ENCODE data around the gene MPP4.

MPP4 gene

DNA sequence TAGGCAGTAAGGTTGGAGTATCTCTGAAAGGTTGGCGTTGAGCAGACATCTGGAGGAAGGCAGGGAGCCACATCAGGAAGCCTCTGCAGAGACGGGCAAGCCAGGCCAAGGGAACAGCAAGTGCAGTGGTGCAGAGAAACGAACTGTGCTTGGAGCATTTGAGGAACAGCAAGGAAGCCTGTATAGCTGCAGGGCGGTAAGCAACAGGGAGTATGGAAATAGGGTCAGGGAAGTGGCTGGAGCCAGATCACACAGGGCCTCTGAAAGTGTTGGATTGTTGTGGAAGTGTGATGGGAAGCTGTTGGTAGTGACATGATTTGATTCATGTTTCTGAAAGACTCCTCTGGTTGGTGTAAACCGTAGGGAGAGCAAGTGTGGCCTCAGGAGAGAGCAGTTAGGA is 41.7 kb downstream of the MPP4 start:
- Mint-ChIP-seq H3K27me3 (peaks cover 10% of the 10 kb centered on the region), H3K4me1 (no peaks in the 10 kb centered on the region), H3K27ac (no peak overlapping the region), H3K9me3 (no peaks in the 10 kb centered on the region), H3K4me3 (no peak overlapping the region), H3K36me3 (no peaks in the 10 kb centered on the region)
- ATAC-seq (ENCODE audit: low read depth) (no peak), DNase-seq (ENCODE audit: low spot score in 2 of 2) (no peak)

GRCh38 chr2:201656102-201656501 is 42.3 kb downstream of the MPP4 start:
- Mint-ChIP-seq H3K27ac (no peak overlapping the region), H3K4me3 (no peak overlapping the region), H3K4me1 (no peaks in the 10 kb centered on the region), H3K27me3 (peaks cover 10% of the 10 kb centered on the region), H3K9me3 (no peaks in the 10 kb centered on the region), H3K36me3 (no peaks in the 10 kb centered on the region)
- DNase-seq (ENCODE audit: low spot score in 2 of 2) (no peak), ATAC-seq (ENCODE audit: low read depth) (no peak)

GRCh38 chr2:201654616-201655384 is 43.6 kb downstream of the MPP4 start:
- DNase-seq (ENCODE audit: low spot score in 2 of 2) = no peak
- no peaks in the 10 kb centered on the region for H3K4me1 Mint-ChIP-seq
- H3K9me3 Mint-ChIP-seq = no peaks in the 10 kb centered on the region
- peaks cover 10% of the 10 kb centered on the region for H3K27me3 Mint-ChIP-seq
- ATAC-seq (ENCODE audit: low read depth) = no peak
- no peak overlapping the region for H3K4me3 Mint-ChIP-seq
- no peak overlapping the region for H3K27ac Mint-ChIP-seq
- H3K36me3 Mint-ChIP-seq = no peaks in the 10 kb centered on the region

- DNase-seq (ENCODE audit: low spot score in 2 of 2) (no peak), ATAC-seq (ENCODE audit: low read depth) (no peak)
- Mint-ChIP-seq H3K27me3 (peaks cover 10% of the 10 kb centered on the region), H3K4me3 (no peak overlapping the region), H3K36me3 (no peaks in the 10 kb centered on the region), H3K9me3 (no peaks in the 10 kb centered on the region), H3K4me1 (no peaks in the 10 kb centered on the region), H3K27ac (no peak overlapping the region)
Observed at GRCh38 chr2:201653221-201653620, 45.2 kb downstream of the MPP4 start.

DNA sequence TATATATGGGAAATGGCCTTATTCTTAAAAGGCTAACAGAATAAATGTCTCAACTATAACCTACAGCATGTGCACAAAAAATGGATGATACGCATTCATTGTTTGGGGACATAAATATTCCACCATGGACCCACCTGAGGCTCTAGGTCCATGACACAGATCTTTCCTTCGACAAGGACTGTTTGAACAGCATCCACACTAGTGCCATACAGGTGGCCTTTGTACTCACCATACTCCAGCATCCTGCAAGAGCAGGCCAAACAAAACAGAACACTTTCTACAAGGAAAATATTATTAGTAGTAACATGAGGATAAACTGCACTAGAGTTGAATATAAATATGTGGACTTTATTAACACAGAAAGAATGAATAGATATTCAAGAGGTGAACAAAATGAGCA is 49.0 kb downstream of the MPP4 start:
- no peak overlapping the region for H3K27ac Mint-ChIP-seq
- ATAC-seq (ENCODE audit: low read depth) (no peak), DNase-seq (ENCODE audit: low spot score in 2 of 2) (no peak)
- no peak overlapping the region for H3K4me3 Mint-ChIP-seq
- no peaks in the 10 kb centered on the region for H3K36me3 Mint-ChIP-seq
- H3K4me1 Mint-ChIP-seq = no peaks in the 10 kb centered on the region
- H3K9me3 Mint-ChIP-seq = no peaks in the 10 kb centered on the region
- H3K27me3 Mint-ChIP-seq = peaks cover 10% of the 10 kb centered on the region

DNA sequence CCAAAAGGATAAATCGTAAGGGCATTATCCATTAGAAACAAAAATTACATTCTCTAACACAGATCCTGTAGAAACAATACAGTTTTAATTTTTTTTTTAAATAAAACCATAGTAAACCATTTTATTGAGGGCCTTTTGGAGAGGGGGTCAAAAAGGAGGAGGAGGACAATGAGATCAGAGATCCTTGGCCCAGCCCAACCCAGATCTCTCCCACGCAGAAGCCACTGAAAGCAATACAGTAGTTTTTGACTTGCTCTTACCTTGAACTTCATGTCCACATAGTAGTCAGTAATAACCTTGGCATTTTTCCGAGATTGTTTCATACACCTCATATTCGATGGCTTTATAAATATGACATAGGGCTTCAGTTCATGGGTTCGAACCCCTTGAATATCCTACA is 51.0 kb downstream of the MPP4 start:
- Mint-ChIP-seq H3K4me1 (peaks cover 3% of the 10 kb centered on the region), H3K4me3 (no peak overlapping the region), H3K9me3 (no peaks in the 10 kb centered on the region), H3K27me3 (peaks cover 3% of the 10 kb centered on the region), H3K36me3 (no peaks in the 10 kb centered on the region), H3K27ac (no peak overlapping the region)
- no peak for DNase-seq (ENCODE audit: low spot score in 2 of 2)
- ATAC-seq (ENCODE audit: low read depth) = no peak

DNA sequence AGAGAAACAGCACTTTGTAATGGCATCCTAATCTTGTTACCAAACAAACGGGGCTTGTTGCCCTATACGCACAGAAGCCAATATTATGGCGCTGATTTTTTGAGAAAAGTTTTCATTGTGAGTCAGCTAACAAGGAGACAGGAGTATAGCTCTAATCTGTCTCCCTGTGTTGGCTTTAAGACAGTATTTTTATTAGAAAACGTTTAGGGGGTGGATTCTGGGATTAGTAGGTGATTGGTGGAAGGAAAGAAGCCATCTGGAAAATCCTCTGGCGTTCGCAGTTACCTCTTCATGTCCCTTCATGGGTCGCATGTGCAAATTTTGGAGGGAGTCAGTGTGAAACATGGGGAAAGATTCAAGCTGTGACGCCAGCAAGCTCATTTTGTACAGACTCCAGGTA is 54.4 kb downstream of the MPP4 start:
- Mint-ChIP-seq H3K27ac (no peak overlapping the region), H3K4me3 (no peak overlapping the region), H3K27me3 (peaks cover 2% of the 10 kb centered on the region), H3K9me3 (no peaks in the 10 kb centered on the region), H3K4me1 (peaks cover 7% of the 10 kb centered on the region), H3K36me3 (no peaks in the 10 kb centered on the region)
- DNase-seq (ENCODE audit: low spot score in 2 of 2) = no peak
- ATAC-seq (ENCODE audit: low read depth) = no peak

DNA sequence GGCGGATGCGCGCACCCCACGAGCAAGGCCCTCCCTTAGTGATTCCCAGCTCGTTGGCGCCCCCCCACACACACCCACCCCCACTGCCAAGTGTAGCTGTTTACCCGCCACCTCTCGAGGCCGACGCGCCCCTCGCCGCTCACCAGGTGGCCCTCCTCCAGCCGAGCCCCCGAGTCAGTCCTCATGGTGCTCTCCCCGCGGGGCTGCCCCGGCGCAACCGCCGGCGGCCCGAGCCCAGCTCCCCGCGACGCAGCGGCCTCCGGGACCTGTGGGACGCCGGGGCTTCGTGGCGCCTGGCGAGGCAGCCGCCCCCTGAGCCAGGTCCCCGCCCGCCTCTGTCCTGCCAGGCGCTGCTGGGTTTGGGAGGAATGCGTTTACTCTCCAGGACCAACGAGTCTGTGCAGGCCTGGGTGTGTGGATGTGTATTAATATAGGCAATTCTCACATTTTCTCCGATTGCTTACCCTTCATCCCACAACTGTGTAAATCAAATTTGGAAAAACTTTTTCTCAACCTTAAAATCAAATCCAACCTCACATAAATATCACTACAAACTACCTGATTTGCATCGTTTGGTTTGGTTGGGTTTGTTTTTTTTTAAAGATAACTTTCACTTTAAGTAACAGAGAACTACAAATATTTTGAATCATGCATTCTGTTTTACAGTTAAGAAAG is 55.1 kb downstream of the MPP4 start, which contains the start of gene TMEM237:
TMEM237 (minus strand) TSS at position 288 of the 675 bp plus-strand sequence; CDS start at position 185, 103 bp downstream.
- H3K4me3 Mint-ChIP-seq = peak within 1 kb of the TSS; percentile 99
- ATAC-seq (ENCODE audit: low read depth) = peak; percentile 43
- peaks cover 7% of the 10 kb centered on the region for H3K4me1 Mint-ChIP-seq
- no peaks in the 10 kb centered on the region for H3K36me3 Mint-ChIP-seq
- H3K27me3 Mint-ChIP-seq = peaks cover 2% of the 10 kb centered on the region
- H3K9me3 Mint-ChIP-seq = no peaks in the 10 kb centered on the region
- DNase-seq (ENCODE audit: low spot score in 2 of 2) = no peak
- peak within 1 kb of the TSS; percentile 98 for H3K27ac Mint-ChIP-seq

- H3K9me3 Mint-ChIP-seq = no peaks in the 10 kb centered on the region
- DNase-seq (ENCODE audit: low spot score in 2 of 2) (peak; percentile 88 to 95), ATAC-seq (ENCODE audit: low read depth) (peak; percentile 88)
- peak overlapping the region; percentile 98 for H3K27ac Mint-ChIP-seq
- peak overlapping the region; percentile 99 for H3K4me3 Mint-ChIP-seq
- H3K36me3 Mint-ChIP-seq = no peaks in the 10 kb centered on the region
- H3K4me1 Mint-ChIP-seq = peaks cover 7% of the 10 kb centered on the region
- H3K27me3 Mint-ChIP-seq = peaks cover 2% of the 10 kb centered on the region
Observed at GRCh38 chr2:201642579-201643215, 55.7 kb downstream of the MPP4 start.

- H3K4me3 Mint-ChIP-seq = peak overlapping the region; percentile 99
- H3K36me3 Mint-ChIP-seq = no peaks in the 10 kb centered on the region
- no peak for DNase-seq (ENCODE audit: low spot score in 2 of 2)
- peaks cover 2% of the 10 kb centered on the region for H3K27me3 Mint-ChIP-seq
- H3K4me1 Mint-ChIP-seq = peaks cover 7% of the 10 kb centered on the region
- H3K9me3 Mint-ChIP-seq = no peaks in the 10 kb centered on the region
- H3K27ac Mint-ChIP-seq = peak overlapping the region; percentile 98
- peak; percentile 59 for ATAC-seq (ENCODE audit: low read depth)
Observed at GRCh38 chr2:201642086-201642578, 56.3 kb downstream of the MPP4 start.

DNA sequence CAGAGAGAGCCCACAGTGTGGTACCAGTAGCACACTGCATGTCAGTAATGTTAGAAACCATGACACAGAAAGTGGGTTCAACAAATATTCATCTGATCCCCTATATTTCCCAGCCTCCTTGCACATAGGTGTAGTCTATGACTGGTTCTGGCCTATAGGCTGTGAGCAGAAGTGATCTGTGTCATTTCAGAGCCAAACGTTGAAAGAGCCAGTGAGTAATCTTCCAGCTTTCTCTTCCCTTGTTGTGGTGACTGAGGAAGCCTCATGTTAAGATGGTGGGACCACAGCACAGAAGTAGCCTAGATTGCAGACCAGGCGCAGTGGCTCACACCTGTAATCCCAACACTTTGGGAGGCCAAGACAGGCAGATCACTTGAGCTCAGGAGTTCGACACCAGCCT is 59.2 kb downstream of the MPP4 start:
- Mint-ChIP-seq H3K27ac (no peak overlapping the region), H3K4me3 (no peak overlapping the region), H3K4me1 (peaks cover 7% of the 10 kb centered on the region), H3K36me3 (peaks cover 4% of the 10 kb centered on the region), H3K27me3 (peaks cover 2% of the 10 kb centered on the region), H3K9me3 (no peaks in the 10 kb centered on the region)
- DNase-seq (ENCODE audit: low spot score in 2 of 2) = no peak
- no peak for ATAC-seq (ENCODE audit: low read depth)

DNA sequence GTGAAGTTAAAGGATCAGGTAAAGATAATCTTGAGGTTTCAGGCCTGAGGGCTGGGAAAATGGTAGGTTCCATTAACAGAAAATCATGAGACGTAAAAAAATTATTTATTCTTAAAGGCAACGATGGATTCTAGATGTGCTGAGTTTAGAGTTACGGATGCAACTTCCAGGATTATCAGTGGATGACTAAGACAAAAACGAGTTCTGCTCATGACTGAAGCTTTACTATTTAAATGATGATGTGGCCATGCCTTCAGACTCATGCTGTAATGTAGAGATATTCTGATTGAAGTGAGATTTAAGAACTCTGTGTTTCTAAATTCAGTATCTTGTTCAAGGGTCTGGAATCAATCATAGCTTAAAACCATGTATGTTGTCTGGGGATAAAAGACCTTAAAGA is 60.1 kb downstream of the MPP4 start:
- Mint-ChIP-seq H3K4me3 (no peak overlapping the region), H3K27ac (no peak overlapping the region), H3K27me3 (no peaks in the 10 kb centered on the region), H3K9me3 (no peaks in the 10 kb centered on the region), H3K4me1 (peaks cover 4% of the 10 kb centered on the region), H3K36me3 (peaks cover 4% of the 10 kb centered on the region)
- DNase-seq (ENCODE audit: low spot score in 2 of 2) (no peak), ATAC-seq (ENCODE audit: low read depth) (no peak)

GRCh38 chr2:201633661-201634249 is 64.7 kb downstream of the MPP4 start:
- Mint-ChIP-seq H3K27me3 (no peaks in the 10 kb centered on the region), H3K9me3 (no peaks in the 10 kb centered on the region), H3K27ac (no peak overlapping the region), H3K36me3 (peaks cover 9% of the 10 kb centered on the region), H3K4me1 (no peaks in the 10 kb centered on the region), H3K4me3 (no peak overlapping the region)
- no peak for DNase-seq (ENCODE audit: low spot score in 2 of 2)
- no peak for ATAC-seq (ENCODE audit: low read depth)

GRCh38 chr2:201631041-201631440 is 67.4 kb downstream of the MPP4 start:
- no peak overlapping the region for H3K27ac Mint-ChIP-seq
- no peak for DNase-seq (ENCODE audit: low spot score in 2 of 2)
- H3K4me3 Mint-ChIP-seq = no peak overlapping the region
- no peaks in the 10 kb centered on the region for H3K9me3 Mint-ChIP-seq
- H3K27me3 Mint-ChIP-seq = no peaks in the 10 kb centered on the region
- no peaks in the 10 kb centered on the region for H3K4me1 Mint-ChIP-seq
- no peak for ATAC-seq (ENCODE audit: low read depth)
- H3K36me3 Mint-ChIP-seq = peaks cover 9% of the 10 kb centered on the region

Measured in memory B cell (primary cell).